NCI-H524 treated with DMSO at 0.1 percent for 48 hours (cell line): ENCODE measurements around the gene LRRK1.

ENCODE experiments used
- DNase-seq: peaks from one replicate; lab custom pipeline; 2025; lab: John Stamatoyannopoulos, UW

LRRK1 gene

GRCh38 chr15:101024706-101025500, 105.7 kb downstream of the LRRK1 start:
- no peak for DNase-seq

- no peak for DNase-seq
Measured at GRCh38 chr15:101025501-101025885, 106.3 kb downstream of the LRRK1 start.

- no peak for DNase-seq
Measured at GRCh38 chr15:101025896-101026631, 106.9 kb downstream of the LRRK1 start.

GRCh38 chr15:101026656-101027272, 107.6 kb downstream of the LRRK1 start:
- DNase-seq = no peak

- no peak for DNase-seq
Measured at GRCh38 chr15:101027273-101027901, 108.2 kb downstream of the LRRK1 start.

GRCh38 chr15:101027920-101028319, 108.8 kb downstream of the LRRK1 start:
- DNase-seq = no peak

GRCh38 chr15:101028321-101028720, 109.2 kb downstream of the LRRK1 start:
- DNase-seq = no peak

- DNase-seq = no peak
Measured at GRCh38 chr15:101028772-101029438, 109.7 kb downstream of the LRRK1 start.

GRCh38 chr15:101029971-101030661, 111.0 kb downstream of the LRRK1 start:
- no peak for DNase-seq

GRCh38 chr15:101031213-101031612, 112.1 kb downstream of the LRRK1 start:
- no peak for DNase-seq

- no peak for DNase-seq
Measured at GRCh38 chr15:101033801-101034200, 114.6 kb downstream of the LRRK1 start.

GRCh38 chr15:101035611-101036010, 116.5 kb downstream of the LRRK1 start:
- no peak for DNase-seq

GRCh38 chr15:101036189-101036588, 117.0 kb downstream of the LRRK1 start:
- DNase-seq = no peak

GRCh38 chr15:101037090-101037830, 118.1 kb downstream of the LRRK1 start:
- DNase-seq = no peak

GRCh38 chr15:101038327-101039003, 119.3 kb downstream of the LRRK1 start:
- no peak for DNase-seq

- no peak for DNase-seq
Measured at GRCh38 chr15:101039461-101039860, 120.3 kb downstream of the LRRK1 start.

GRCh38 chr15:101042320-101042719, 123.2 kb downstream of the LRRK1 start:
- DNase-seq = no peak

GRCh38 chr15:101043011-101043410, 123.9 kb downstream of the LRRK1 start:
- DNase-seq = no peak

GRCh38 chr15:101043911-101044624, 124.9 kb downstream of the LRRK1 start:
- no peak for DNase-seq
